Measurements from ENCODE around the gene ZNF70. TPM values are rescaled to one million over a fixed set of nuclear protein-coding genes. Genes with fewer than 3 reads are reported as not detected.

The ZNF70 gene
- total RNA-seq, 1 donor from 2014 or later, result 4.9 TPM

- ChIA-PET POLR2A (interaction anchor here (0.8 to 3.2 kb wide), 11 partner anchors 9 to 70 kb away, joined by 3 to 20 read pairs (median 6); partner anchors contain the start of genes DERL3, MMP11, SLC2A11 and VPREB3), CTCF (interaction anchor here (1.2 to 1.4 kb wide), 2 partner anchors 15 to 63 kb away, joined by 4 read pairs; partner anchors contain the start of gene MMP11)
- H3K4me1 Mint-ChIP-seq, result peaks cover 51% of the 10 kb centered on the region
- no peak for TF ChIP-seq CTCF (IDR thresholded peaks at IDR 0.05)
- intact Hi-C loops (cut with micrococcal nuclease), result loop anchor here (1.0 to 5.0 kb wide), 6 partner anchors 13 to 125 kb away; partner anchors contain the start of gene DERL3
- H3K4me3 Mint-ChIP-seq, result peak within 1 kb of the TSS; percentile 90
- peak within 1 kb of the TSS; percentile 88 for H3K27ac Mint-ChIP-seq
- DNase-seq (peak; percentile 89), ATAC-seq (ENCODE audit: low read depth) (peak; percentile 85)
- H3K27me3 Mint-ChIP-seq, result no peaks in the 10 kb centered on the region
- no peaks in the 10 kb centered on the region for H3K9me3 Mint-ChIP-seq
- peaks cover 27% of the 10 kb centered on the region for H3K36me3 Mint-ChIP-seq (ENCODE audit: low read depth)
Measured at GRCh38 chr22:23786752-23787599, 36.1 kb upstream of the ZNF70 start, which contains the start of gene SMARCB1. Gene SMARCB1 (plus strand): TSS chr22:23786966. CDS start chr22:23787170, 204 bp downstream.

- Mint-ChIP-seq H3K27ac (peak overlapping the region; percentile 88), H3K9me3 (no peaks in the 10 kb centered on the region), H3K4me1 (peaks cover 45% of the 10 kb centered on the region), H3K27me3 (no peaks in the 10 kb centered on the region), H3K4me3 (peak overlapping the region; percentile 90), H3K36me3 (ENCODE audit: low read depth) (peaks cover 20% of the 10 kb centered on the region)
- no peak for ATAC-seq (ENCODE audit: low read depth)
- ChIA-PET CTCF (interaction anchor here (0.9 kb wide), 1 partner anchor 11 kb away, joined by 3 read pairs; no protein-coding TSS in a partner anchor), POLR2A (interaction anchor here (0.5 to 3.2 kb wide), 10 partner anchors 9 to 378 kb away, joined by 3 to 20 read pairs (median 6); partner anchors contain the start of genes MMP11 and SLC2A11)
- no peak for TF ChIP-seq CTCF (IDR thresholded peaks at IDR 0.05)
- no peak for DNase-seq
- intact Hi-C loops (cut with micrococcal nuclease), result loop anchor here (1.0 to 5.0 kb wide), 3 partner anchors 13 to 126 kb away; no protein-coding TSS in a partner anchor
Measured at GRCh38 chr22:23786261-23786710, 35.4 kb upstream of the ZNF70 start.

- intact Hi-C loops (cut with micrococcal nuclease), result no loop called here
- Mint-ChIP-seq H3K9me3 (no peaks in the 10 kb centered on the region), H3K36me3 (ENCODE audit: low read depth) (peaks cover 9% of the 10 kb centered on the region), H3K27ac (no peak overlapping the region), H3K4me3 (no peak overlapping the region), H3K4me1 (peaks cover 31% of the 10 kb centered on the region), H3K27me3 (no peaks in the 10 kb centered on the region)
- no peak for DNase-seq
- no peak for ATAC-seq (ENCODE audit: low read depth)
- CTCF ChIA-PET, result no interaction called here
- POLR2A ChIA-PET, result interaction anchor here (0.7 to 1.0 kb wide), 2 partner anchors 12 to 18 kb away, joined by 3 read pairs; partner anchors contain the start of gene MMP11
- TF ChIP-seq CTCF (IDR thresholded peaks at IDR 0.05), result no peak
Measured at GRCh38 chr22:23784215-23784732, 33.4 kb upstream of the ZNF70 start.

- CTCF ChIA-PET, result no interaction called here
- intact Hi-C loops (cut with micrococcal nuclease), result no loop called here
- Mint-ChIP-seq H3K36me3 (ENCODE audit: low read depth) (peaks cover 8% of the 10 kb centered on the region), H3K27me3 (no peaks in the 10 kb centered on the region), H3K9me3 (no peaks in the 10 kb centered on the region), H3K4me1 (peaks cover 25% of the 10 kb centered on the region), H3K27ac (no peak overlapping the region), H3K4me3 (no peak overlapping the region)
- TF ChIP-seq CTCF (IDR thresholded peaks at IDR 0.05), result no peak
- ATAC-seq (ENCODE audit: low read depth) (no peak), DNase-seq (no peak)
- POLR2A ChIA-PET, result no interaction called here
Measured at GRCh38 chr22:23783265-23784150, 32.6 kb upstream of the ZNF70 start.

Measured in activated B cell treated with CpG ODN at 0.5 μM for 24 hours (primary cell).